Right lung (tissue), 5 donors: Measurements from ENCODE around the gene CCDC43. TPM values are rescaled to one million over a fixed set of nuclear protein-coding genes. Genes with fewer than 3 reads are reported as not detected.
"Not testable (repeated sequence)": the region's sequence is repeated elsewhere in the genome, so short reads cannot be mapped to it uniquely, and the experiment has no call there.

Experiments used
- DNase-seq, 2 donors: peaks; one replicate each; pipeline ENCODE4 v3.0.0-alpha.2; 2013
- polyA plus RNA-seq, 5 donors: library from polyadenylated mRNA; unstranded; fragments of 120-200 nt; gene quantifications; one replicate each; pipeline versions ENCODE4 v1.2.1 to v1.2.3, GENCODE V29; 2013; ENCODE audit warnings: inconsistent platforms in 1 of 5, low replicate concordance in 1 of 5; ENCODE audit not compliant: insufficient read length in 5 of 5, insufficient read depth in 1 of 5

The CCDC43 gene
- polyA plus RNA-seq, 5 donors = 25.2 to 35.7 (median 31.7) TPM

DNA sequence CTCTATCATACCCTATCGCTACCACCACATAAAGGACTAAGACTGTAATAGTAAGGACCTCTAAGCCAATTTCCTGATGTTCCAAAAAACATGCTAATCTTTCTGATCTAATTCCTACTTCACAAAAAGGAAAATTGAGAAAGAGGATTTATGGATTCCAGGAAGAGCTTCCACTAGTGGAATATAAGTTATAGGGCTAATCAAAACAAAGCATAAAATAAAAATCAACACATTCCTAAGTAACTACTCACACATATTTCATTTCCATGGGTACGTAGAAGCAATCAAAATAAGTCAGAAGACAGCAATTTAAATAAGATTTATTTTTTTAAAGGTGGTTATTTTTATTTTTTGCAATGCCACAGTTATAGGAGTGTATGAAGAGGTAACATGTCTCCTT, 12.4 kb downstream of the CCDC43 start:
- no peak for DNase-seq

DNA sequence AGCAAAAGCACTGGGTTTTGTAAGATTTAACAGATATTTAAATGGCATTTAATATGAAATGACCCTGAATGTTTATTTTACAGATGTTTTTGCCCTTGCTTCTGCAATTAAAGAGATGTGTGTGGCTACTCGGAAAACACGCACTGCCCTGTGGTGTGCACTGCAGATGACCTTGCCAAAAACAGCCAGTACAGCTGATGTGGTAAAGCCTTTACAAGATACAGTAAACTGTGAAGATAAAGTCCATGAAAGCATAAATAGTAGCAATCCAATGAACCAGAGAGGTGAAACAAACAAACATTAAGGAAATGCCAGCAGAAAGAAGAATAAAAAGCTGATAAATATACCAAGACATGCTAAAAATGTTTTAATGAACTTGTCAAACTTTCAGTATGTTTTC, 15.7 kb downstream of the CCDC43 start:
- DNase-seq = no peak

DNA sequence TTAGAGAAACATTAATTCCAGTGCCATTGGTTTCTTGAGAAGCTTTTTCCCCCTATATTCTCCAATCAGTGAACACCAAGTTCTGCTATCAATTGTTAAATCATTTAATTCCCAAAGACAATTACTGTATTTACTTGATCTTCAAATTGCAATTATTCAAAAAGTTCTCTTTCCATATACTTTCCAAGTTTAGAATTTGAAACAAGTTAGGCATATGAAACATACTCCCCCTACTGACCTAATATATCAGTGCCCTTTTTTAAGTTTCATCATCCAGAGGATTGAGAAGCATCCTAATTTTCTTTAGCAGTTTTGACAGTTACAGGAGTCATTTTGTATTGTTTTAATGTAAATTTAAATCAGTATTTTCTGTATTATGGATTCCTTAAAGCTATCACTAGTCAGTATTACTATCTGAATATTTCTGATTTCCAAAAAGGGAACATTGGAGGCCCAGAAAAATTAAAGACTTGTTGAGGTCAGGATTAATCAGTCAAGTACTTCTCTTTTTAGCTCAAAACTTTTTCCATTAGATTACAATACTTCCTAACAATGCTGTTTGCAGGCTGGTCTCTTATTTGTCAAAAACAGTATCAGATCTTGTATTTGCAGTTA, 17.0 kb downstream of the CCDC43 start:
- DNase-seq = no peak

DNA sequence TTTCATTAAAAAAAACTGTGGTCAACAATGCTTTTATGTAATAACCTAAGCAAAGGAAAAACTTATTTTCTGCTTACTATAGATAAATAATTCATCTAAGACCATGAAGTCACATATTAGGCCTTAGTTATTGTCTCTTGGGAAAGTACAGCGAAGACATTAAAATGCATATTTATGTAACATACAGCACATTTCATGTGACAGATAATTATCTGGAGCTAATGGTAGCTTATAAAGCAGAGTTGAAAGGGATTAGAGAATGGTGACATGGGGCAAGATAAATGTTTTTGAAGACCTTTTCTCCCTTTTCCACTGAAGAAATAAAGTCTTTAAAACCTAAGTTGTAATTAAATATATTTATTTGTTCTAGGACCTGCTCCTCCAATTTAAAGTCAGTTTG, 23.6 kb downstream of the CCDC43 start:
- peak in 1 of 2 donors; percentile 33 for DNase-seq

DNA sequence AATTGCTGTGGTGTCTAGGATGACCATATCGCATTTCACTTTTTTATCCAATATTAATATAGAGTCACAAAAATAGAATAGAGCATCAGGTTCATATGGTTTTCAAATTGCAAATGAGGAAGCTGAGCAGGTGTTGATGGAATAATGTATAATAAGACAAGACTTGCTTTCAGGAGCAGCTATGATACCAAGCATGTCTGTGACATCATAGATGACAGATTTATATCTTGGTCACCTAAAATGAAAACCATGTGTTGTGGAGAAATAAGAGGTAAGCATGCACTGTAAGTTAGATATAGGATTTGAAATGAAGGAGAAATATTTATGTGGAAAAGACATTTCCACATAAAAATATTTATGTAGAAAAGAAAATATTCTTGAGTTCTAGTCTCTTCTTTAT, 24.7 kb downstream of the CCDC43 start:
- no peak for DNase-seq

DNA sequence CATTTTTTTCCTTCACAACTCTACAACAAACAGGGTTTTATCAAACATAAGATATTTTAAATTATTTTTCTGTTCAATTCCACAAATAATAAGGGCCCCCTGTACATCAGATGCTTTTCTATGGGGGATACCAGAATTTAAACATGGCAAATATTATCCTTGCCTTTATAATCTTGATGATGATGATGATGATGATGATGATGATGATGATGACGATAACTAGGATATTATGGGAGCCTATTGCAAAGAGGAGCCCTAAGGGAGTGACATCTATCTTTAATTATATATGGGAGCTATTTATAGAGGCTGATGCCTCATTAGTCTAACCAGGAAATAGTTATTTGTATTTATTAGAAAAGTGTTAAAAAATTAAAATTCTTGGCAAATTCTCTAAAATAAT, 26.5 kb downstream of the CCDC43 start:
- no peak for DNase-seq

DNA sequence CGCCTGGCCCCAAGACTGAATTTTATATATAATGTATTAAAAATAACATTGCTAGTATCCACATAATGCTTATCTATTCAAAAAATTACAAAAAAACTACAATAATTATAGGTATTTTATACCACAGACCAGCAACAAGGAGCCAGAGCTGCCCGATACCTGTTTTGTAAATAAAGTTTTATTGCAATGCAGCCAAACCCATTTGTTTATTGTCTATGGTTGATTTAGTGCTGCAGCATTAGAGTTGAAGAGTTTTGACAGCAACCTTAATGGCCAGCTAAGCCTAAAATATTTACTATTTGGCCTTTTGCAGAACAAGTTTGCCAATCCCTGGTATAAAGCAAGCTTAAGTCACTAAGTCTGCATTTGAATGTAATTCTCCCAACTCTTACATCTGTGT, 27.7 kb downstream of the CCDC43 start:
- DNase-seq = no peak

DNA sequence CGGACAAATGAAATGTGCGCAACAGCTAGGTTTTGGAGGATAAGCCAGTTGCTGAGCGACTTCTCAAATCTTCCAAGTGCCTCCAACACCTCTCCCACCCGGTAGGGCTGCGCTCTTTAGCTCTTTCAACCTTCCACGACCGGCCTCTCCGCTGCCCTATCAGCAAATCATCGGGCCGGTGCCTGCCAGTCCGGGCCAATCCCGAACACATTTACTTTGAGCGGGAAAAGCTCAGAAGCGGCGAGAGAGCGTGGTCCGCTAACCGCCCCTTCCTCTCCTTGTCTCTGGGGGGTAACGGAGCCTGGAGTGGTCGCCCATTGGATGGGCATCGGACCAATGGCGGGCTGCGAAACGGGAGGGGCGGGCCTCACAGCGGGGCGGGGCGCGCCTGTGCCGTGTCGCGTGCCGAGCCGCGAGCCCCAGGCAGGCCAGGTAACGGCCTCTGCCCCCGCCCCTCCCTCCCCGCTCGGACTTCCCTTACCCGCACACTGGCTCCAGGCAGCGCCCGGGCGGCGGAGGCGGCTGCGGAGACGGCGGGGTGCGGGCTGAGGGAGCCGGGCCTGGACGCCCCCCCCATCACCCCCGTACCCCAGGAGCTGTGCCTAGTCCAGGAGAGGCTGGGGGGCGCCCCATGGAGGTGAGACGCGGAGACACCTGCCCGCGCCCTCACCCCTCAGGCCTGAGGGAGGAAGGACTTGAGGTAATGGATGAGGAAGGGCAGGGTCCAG, 33.4 kb downstream of the CCDC43 start, which contains the start of gene MEIOC:
Gene MEIOC (plus strand): TSS at position 486 of the 728 bp plus-strand sequence. CDS start 146 bp downstream, at position 632.
- DNase-seq = no peak

DNA sequence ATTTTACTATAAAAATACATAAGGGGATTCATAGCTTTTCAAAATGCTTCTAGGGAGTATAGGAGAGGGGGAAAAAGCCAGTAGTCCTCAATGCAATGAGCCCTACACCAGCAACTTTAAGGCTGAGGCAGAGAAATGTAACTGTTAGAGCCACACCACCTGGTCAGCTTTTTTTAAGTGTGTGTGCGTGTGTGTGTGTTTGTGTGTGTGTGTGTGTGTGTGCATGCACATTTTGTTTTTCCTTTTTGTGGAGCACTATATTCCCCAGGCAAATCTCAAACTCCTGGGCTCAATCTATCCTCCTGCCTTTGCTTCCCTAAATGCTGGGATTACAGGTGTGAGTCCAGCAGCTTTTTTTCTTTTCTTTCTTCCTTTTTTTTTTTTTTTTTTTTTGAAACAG, 35.6 kb downstream of the CCDC43 start:
- no peak for DNase-seq

DNA sequence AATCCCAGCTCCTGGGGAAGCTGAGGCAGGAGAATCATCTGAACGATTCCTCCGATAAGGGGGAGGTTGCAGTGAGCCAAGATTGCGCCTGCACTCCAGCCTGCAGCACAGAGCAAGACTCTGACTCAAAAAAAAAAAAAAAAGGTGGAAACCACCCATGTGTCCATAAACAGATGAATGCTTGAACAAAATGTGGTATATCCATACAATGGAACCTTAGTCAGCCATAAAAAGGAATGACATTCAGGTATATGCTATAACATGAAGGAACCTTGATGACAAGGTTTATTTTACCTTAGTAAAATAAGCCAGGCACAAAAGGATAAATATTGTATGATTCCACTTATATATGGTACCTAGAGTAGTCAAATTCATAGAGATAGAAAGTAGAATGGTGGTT, 36.2 kb downstream of the CCDC43 start:
- no peak for DNase-seq

DNA sequence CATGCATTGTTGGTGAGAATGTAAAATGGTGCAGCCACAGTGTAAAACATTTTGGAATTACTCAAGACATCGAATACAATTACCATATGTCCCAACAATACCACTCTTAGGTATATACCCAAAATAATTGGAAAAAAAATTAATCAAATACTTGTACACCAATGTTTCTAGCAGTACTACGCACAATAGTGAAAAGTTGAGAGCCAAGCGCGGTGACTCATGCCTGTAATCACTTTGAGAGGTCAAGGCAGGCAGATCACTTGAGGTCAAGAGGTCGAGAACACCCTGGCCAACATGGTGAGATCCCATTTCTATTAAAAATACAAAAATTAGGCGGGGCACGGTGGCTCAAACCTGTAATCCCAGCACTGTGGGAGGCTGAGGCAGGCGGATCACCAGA, 36.8 kb downstream of the CCDC43 start:
- DNase-seq = no peak

DNA sequence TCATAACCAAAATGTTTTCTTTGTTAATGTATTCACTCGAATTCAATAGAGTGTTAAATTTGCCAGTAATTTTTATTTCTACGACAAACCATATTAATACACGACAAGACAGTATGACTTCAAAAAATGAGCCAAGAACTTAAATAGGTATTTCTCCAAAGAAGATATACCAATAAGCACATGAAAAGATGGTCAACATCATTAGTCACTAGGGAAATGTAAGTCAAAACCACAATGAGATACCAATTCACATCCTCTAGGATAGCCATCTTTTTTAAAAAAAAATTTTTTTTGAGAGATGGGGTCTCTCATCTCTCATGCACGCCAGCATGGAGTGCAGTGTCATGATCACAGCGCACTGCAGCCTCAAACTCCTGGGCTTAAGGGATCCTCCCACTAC, 38.3 kb downstream of the CCDC43 start:
- DNase-seq = no peak

DNA sequence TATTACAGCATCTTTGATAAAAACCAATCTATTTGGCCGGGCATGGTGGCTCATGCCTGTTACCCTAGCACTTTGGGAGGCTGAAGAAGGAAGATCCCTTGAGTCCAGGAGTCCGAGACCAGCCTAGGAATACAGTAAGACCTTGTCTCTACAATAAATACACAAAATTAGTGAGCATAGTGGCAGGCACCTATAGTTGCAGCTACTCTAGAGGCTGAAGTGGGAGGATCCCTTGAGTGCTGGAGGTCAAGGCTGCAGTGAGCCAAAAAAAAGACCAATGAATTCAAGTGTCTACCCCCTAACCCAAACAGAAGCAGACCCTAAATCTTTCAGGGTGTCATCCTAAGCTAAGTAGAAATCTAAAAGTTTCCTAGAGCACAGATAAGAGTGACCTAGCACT, 40.6 kb downstream of the CCDC43 start:
- DNase-seq = no peak

DNA sequence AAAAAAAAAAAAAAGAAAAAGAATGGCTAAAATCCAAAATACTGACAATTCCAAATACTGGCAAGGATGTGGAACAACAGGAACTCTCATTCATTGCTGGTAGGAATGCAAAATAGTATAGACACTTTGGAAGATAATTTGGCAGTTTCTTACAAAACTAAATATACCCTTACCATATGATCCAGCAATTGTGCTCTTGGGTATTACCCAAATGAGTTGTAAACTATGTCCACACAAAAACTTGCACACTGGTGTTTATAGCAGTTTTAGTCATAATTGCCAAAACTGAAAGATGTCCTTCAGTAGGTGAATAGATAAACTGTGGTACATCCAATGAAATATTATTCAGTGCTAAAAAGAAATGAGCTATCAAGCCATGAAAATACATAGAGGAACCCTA, 41.8 kb downstream of the CCDC43 start:
- no peak for DNase-seq

DNA sequence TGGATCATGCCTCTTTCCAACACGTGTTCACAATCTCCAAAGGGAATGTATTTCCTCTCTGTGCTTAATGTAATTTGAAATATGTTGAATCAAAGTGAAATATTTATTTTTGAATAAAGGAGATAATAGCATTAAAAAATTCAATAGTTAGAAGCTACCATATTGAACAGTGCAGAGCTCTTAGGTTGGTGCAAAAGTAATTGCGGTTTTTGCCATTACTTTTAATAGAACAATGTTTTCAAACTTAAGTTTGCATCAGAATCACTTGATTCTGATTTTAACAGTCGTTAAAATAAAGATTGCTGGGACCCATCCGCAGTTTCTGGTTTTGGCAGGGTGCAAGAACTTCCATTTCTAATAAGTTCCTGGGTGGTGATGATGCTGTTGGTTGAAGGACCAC, 43.3 kb downstream of the CCDC43 start:
- no peak for DNase-seq

DNA sequence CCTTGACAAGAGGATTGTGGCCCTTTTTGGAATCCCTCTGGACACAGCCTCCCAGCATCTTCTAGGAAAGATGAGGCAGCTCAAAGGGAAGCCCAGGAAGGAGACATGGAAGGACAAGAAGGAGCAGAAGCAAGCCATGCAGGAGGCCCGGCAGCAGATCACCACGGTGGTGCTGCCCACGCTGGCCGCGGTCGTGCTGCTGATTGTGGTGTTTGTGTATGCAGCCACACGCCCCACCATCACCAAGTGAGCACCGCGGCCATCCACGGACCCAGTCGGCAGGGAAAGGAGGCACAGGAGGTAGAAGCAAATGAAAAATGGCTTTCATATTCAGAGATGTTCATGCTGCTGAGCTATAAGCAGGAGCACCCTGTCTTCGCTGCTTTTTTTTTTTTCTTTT, 44.2 kb downstream of the CCDC43 start:
- DNase-seq = no peak

DNA sequence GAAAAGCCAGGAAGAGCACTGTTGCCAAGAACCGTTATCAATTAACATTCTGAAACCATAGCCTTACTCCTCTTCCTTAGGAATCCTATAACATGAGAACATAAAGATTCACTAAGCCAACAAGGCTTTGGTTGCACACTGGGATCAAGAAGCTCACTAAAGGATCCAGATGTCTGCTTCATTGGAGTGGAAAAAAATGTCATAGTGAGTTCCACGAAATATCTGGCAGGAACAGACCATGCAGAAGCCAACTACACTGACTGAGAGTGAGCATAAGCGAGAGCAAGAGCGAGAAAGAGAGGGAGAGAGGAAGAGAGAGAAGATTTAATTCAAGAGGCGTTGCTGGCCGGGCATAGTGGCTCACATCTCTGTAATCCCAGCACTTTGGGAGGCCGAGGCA, 46.7 kb downstream of the CCDC43 start:
- peak in 1 of 2 donors; percentile 46 for DNase-seq

DNA sequence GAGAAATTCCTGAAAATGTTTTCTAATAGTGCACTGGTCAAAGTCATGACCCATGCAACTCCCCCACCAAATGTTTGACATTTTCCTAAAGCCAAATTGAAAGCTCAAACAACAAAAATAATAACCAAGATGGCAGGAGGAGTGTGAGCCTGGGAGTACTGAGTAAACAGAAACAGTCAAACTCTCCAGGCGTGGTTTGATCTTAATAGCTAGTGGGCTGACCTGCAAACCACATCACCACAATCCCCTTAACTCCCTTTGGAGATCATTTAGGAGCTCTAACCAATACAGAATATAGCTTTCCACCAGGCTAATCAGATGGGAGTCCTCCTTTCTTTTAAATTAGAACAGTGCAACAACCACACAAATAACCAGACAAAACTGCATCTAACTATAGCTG, 52.5 kb downstream of the CCDC43 start:
- no peak for DNase-seq

DNA sequence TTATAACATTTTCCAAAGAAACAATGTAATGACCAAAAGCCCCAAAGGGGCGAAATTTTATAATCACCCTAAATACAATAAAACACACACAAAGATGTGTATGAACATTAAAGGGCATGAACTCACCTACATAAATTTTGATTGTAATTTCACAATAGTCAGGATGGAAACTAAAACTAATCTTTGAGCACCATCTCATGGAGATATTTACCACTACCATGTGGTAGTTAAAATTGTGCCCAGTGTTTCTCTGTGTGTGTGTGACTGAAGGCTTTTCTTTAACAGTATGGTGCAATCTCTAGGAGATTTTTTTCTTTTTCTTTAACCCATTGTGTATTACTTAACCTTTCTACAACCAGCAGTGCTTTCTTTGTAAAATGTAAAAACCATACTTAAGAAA, 53.0 kb downstream of the CCDC43 start:
- peak; percentile 36 to 38 for DNase-seq

DNA sequence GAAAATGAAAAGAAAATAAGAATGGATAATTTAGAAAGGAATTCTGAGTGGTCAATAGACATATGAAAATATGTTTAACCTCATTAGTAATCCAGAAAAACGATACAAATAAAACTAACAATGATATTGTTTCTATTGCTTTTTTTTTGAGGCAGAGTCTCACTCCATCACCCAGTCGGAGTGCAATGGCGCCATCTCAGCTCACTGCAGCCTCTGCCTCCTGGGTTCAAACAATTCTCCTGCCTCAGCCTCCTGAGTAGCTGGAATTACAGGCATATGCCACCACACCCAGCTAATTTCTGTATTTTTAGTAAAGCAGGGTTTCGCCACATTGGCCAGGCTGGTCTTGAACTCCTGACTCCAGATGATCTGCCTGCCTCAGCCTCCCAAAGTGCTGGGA, 55.2 kb downstream of the CCDC43 start:
- not testable (repeated sequence) for DNase-seq

DNA sequence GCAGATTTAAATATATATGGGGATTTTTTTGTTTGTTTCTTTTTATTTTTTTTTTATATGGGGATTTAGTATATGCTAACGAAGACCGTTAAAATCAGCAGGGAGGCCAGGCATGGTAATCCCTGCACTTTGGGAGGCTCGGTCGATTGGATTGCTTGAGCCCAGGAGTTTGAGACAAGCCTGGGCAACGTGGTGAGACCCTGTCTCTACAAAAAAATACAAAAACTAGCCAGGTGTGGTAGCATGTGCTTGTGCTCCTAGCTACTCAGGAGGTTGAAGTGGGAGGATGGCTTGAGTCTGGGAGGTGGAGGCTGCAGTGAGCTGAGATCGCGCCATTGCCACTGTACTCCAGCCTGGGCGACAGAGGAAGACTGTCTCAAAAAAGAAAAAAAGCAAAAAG, 55.6 kb downstream of the CCDC43 start:
- no peak for DNase-seq

DNA sequence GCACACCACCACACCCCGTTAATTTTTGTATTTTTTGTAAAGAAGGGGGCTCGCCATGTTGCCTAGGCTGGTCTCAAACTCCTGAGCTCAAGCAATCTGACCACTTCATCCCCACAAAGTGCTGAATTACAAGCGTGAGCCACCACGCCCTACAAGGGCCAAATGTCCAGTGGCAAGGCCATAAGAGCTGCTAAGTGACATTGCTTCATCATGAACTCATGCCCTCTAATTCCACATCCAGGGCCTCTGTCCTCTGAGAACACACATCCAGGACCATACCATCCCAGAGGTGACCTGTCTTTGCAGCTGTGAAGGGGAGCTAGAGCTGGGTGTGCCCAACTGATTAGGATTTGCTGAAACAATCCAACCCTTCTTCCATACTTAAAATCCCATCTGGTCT, 58.9 kb downstream of the CCDC43 start:
- no peak for DNase-seq

DNA sequence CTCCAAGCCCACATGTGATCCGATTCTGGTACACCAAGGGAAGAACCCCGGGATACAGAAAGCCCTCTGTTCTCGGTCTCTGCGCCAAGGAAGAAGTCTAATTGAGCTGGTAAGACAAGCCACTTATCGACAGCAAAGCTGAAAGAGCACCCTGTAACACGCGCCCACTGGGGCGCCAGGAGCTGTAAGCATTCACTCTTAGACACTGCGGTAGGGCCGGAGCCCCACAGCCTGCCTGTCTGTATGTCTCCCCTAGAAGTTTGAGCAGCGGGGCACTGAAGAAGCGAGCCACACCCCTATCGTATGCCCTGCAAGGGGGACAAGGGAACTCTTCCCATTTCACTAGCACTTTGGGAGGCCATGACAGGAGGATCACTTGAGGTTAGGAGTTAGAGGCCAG, 60.3 kb downstream of the CCDC43 start:
- no peak for DNase-seq
